HG03095 (cell line): Measurements from ENCODE around the gene MTCL1.

Experiments
- ATAC-seq: cut with Tn5 transposase; IDR thresholded peaks from one replicate; pipeline ENCODE4 v1.9.1; 2021; ENCODE audit warnings: moderate library complexity; ENCODE audit not compliant: unreplicated experiment

Gene MTCL1

GRCh38 chr18:8709248-8710059, 4.1 kb downstream of the MTCL1 start:
- no peak for ATAC-seq

- ATAC-seq, result no peak
These were observed 6.4 kb downstream of the MTCL1 start for GRCh38 chr18:8711736-8712135.

GRCh38 chr18:8713691-8714090, 8.3 kb downstream of the MTCL1 start:
- ATAC-seq, result no peak

GRCh38 chr18:8715599-8715998, 10.2 kb downstream of the MTCL1 start:
- ATAC-seq, result no peak

- no peak for ATAC-seq
These were observed 11.8 kb downstream of the MTCL1 start for GRCh38 chr18:8717011-8717770.

GRCh38 chr18:8718401-8718913, 13.1 kb downstream of the MTCL1 start:
- ATAC-seq, result no peak

GRCh38 chr18:8719192-8719591, 13.8 kb downstream of the MTCL1 start:
- ATAC-seq, result no peak

GRCh38 chr18:8720141-8720540, 14.8 kb downstream of the MTCL1 start:
- no peak for ATAC-seq

- ATAC-seq, result no peak
These were observed 15.8 kb downstream of the MTCL1 start for GRCh38 chr18:8721094-8721669.

- no peak for ATAC-seq
These were observed 16.4 kb downstream of the MTCL1 start for GRCh38 chr18:8721716-8722115.

- ATAC-seq, result no peak
These were observed 17.8 kb downstream of the MTCL1 start for GRCh38 chr18:8722946-8723820.

GRCh38 chr18:8724452-8724851, 19.1 kb downstream of the MTCL1 start:
- ATAC-seq, result no peak

GRCh38 chr18:8726281-8726680, 20.9 kb downstream of the MTCL1 start:
- no peak for ATAC-seq

- no peak for ATAC-seq
These were observed 21.8 kb downstream of the MTCL1 start for GRCh38 chr18:8726963-8727705.

- ATAC-seq, result no peak
These were observed 24.9 kb downstream of the MTCL1 start for GRCh38 chr18:8730080-8730827.

GRCh38 chr18:8732442-8733360, 27.3 kb downstream of the MTCL1 start:
- no peak for ATAC-seq

GRCh38 chr18:8734496-8734895, 29.1 kb downstream of the MTCL1 start:
- ATAC-seq, result no peak

- no peak for ATAC-seq
These were observed 29.9 kb downstream of the MTCL1 start for GRCh38 chr18:8735274-8735673.
